Gastrocnemius medialis (tissue), 4 donors: ENCODE data around the gene DERL3.

Experiments
- CTCF ChIP-seq, 5 experiments: fragments of 450-650 bp in 3 of 5; fragments of 200-600 bp in 2 of 5; sonication (generic) in 2 of 5; IDR thresholded peaks in 4 of 5; conservative IDR thresholded peaks in 1 of 5; 1 replicate in 4 of 5; 2 replicates in 1 of 5; pipeline ENCODE4 v1.5.1; 2016 to 2019; ENCODE audit warnings: antibody characterized with exemption in 5 of 5, mild to moderate bottlenecking in 3 of 5, moderate library complexity in 3 of 5
- POLR2A ChIP-seq, 2 donors: fragments of 450-650 bp; IDR thresholded peaks; one replicate each; pipeline ENCODE4 v1.6.1; 2017; ENCODE audit warnings: antibody characterized with exemption in 2 of 2, mild to moderate bottlenecking in 2 of 2, moderate library complexity in 2 of 2

DNA sequence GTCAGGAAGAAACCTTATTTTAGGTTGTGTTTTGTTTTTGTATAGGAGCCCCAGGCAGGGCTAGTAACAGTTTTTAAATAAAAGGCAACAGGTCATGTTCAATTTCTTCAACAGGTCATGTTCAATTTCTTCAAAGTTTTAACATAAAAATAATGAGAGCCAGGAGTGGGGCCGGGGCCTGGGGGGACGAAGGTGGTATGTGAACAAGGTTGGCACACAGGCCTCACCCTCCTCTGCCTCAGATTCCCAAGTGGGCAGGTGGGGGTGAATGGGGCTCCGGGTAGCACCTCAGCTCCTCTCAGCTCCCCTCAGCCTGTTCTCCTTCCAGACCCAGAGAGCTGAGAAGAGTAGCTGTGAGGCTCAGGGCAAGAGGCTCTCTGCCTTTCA is 4.4 kb downstream of the DERL3 start:
- TF ChIP-seq CTCF (IDR thresholded peaks at IDR 0.05 in 4 of 5, conservative IDR thresholded peaks at IDR 0.05 in 1 of 5) (no peak), POLR2A (IDR thresholded peaks at IDR 0.05) (no peak)
